Epithelial cell of esophagus (primary cell): ENCODE data around the gene FEZF1.
"Not testable (repeated sequence)": the region's sequence is repeated elsewhere in the genome, so short reads cannot be mapped to it uniquely, and the experiment has no call there.

Experiments used
- DNase-seq: peaks from one replicate; pipeline ENCODE4 v3.0.0; 2010; ENCODE audit warnings: low read depth
- H3K4me3 ChIP-seq: 2 replicates; pipeline ENCODE4 v1.5.1; 2011; ENCODE audit warnings: mild to moderate bottlenecking, low read length, control low read depth
- CTCF ChIP-seq: IDR thresholded peaks from 2 replicates; pipeline ENCODE4 v1.5.1; 2011; ENCODE audit warnings: low read depth, mild to moderate bottlenecking, low read length, control low read depth, inconsistent platforms; ENCODE audit not compliant: insufficient read depth; ENCODE audit errors: missing control alignments

Gene FEZF1

GRCh38 chr7:122291189-122291588 lies 13.4 kb downstream of the FEZF1 start:
- no peak for DNase-seq
- no peak for TF ChIP-seq CTCF
- H3K4me3 ChIP-seq, result no peak overlapping the region

- H3K4me3 ChIP-seq, result no peak overlapping the region
- no peak for TF ChIP-seq CTCF
- no peak for DNase-seq
Observed at GRCh38 chr7:122290476-122290875, 14.1 kb downstream of the FEZF1 start.

GRCh38 chr7:122289426-122289825 lies 15.1 kb downstream of the FEZF1 start:
- TF ChIP-seq CTCF, result no peak
- no peak for DNase-seq
- no peak overlapping the region for H3K4me3 ChIP-seq

- DNase-seq, result not testable (repeated sequence)
- H3K4me3 ChIP-seq, result peak overlapping the region; percentile 5
Observed at GRCh38 chr7:122284608-122285007, 19.9 kb downstream of the FEZF1 start.

- no peak for TF ChIP-seq CTCF
- H3K4me3 ChIP-seq, result no peak overlapping the region
- DNase-seq, result no peak
Observed at GRCh38 chr7:122273117-122273516, 31.4 kb downstream of the FEZF1 start.

GRCh38 chr7:122269241-122269640 lies 35.3 kb downstream of the FEZF1 start:
- DNase-seq, result no peak
- H3K4me3 ChIP-seq, result no peak overlapping the region
- no peak for TF ChIP-seq CTCF

- DNase-seq, result no peak
- TF ChIP-seq CTCF, result no peak
- no peak overlapping the region for H3K4me3 ChIP-seq
Observed at GRCh38 chr7:122268101-122268500, 36.4 kb downstream of the FEZF1 start.

- no peak for DNase-seq
- H3K4me3 ChIP-seq, result no peak overlapping the region
- no peak for TF ChIP-seq CTCF
Observed at GRCh38 chr7:122262246-122262645, 42.3 kb downstream of the FEZF1 start.
